ENCODE results near the gene MINK1. TPM values are rescaled to one million over a fixed set of nuclear protein-coding genes. Genes with fewer than 3 reads are reported as not detected.

MINK1 gene
- total and polyA plus RNA-seq, 2 of the 8 experiments (the other 6 are each of a cell fraction or from before 2014, with no cell fraction given) = 26.9 to 77.7 TPM

- Histone ChIP-seq H2AK5ac (ENCODE audit: low read depth, low read length) (no peak overlapping the region), H3K4me1 (replicated peaks in 1 of 4; ENCODE audit: control insufficient read depth in 3 of 4, insufficient read depth in 4 of 4, low read length in 3 of 4) (peaks cover 19 to 44% (median 38%) of the 10 kb centered on the region in 4 experiments), H4K8ac (ENCODE audit: extremely low read depth, insufficient read depth, low read length) (no peak overlapping the region), H4K5ac (ENCODE audit: insufficient read length, low read depth, low read length) (no peak overlapping the region), H3K27ac (ENCODE audit: low read depth, low read length) (no peak overlapping the region), H3K4ac (replicated peaks; ENCODE audit: insufficient read length, low read depth, low read length) (peak overlapping the region; percentile 57), H3K79me1 (ENCODE audit: low read depth, low read length) (peaks cover 14% of the 10 kb centered on the region), H3K27me3 (replicated peaks in 1 of 4; ENCODE audit: control insufficient read depth in 3 of 4, extremely low read depth in 1 of 4, insufficient read depth in 3 of 4, low read length in 3 of 4) (no peaks in the 10 kb centered on the region), H3K4me3 (ENCODE audit: extremely low read depth in 1 of 4, insufficient read depth in 2 of 4, low read depth in 3 of 4, low read length in 4 of 4) (no peak overlapping the region), H3K9ac (replicated peaks in 1 of 4; ENCODE audit: extremely low read depth in 1 of 4, low read depth in 3 of 4, low read length in 3 of 4) (no peak overlapping the region; a peak in 1 of 7 replicates), H3K23me2 (ENCODE audit: low read depth, low read length) (peaks cover 7% of the 10 kb centered on the region; the same call in 1 of the 2 replicates), H4K91ac (replicated peaks; ENCODE audit: insufficient read length, low read length) (peak overlapping the region; percentile 60), H3K56ac (replicated peaks; ENCODE audit: insufficient read length, low read depth, low read length) (no peak overlapping the region), H3K18ac (ENCODE audit: extremely low read depth, low read length) (no peak overlapping the region), H3K23ac (ENCODE audit: insufficient read length) (no peak overlapping the region), H2BK20ac (ENCODE audit: low read length) (no peak overlapping the region), H3K9me3 (ENCODE audit: insufficient read depth in 2 of 2, low read depth in 1 of 2, low read length in 1 of 2) (no peaks in the 10 kb centered on the region), H3K36me3 (ENCODE audit: control insufficient read depth in 2 of 4, insufficient read depth in 4 of 4, low read length in 3 of 4) (no peaks in the 10 kb centered on the region), H3K14ac (ENCODE audit: insufficient read length) (no peak overlapping the region), H2BK15ac (ENCODE audit: low read length) (0 out of 2 replicates have a peak overlapping the region, but pooled peaks have one; percentile 0), H4K20me1 (replicated peaks in 1 of 2; ENCODE audit: control insufficient read depth in 1 of 2, insufficient read depth in 2 of 2, low read length in 2 of 2) (peaks cover 0 to 1% of the 10 kb centered on the region in 2 experiments), H2BK12ac (ENCODE audit: low read depth, low read length) (0 out of 2 replicates have a peak overlapping the region, but pooled peaks have one; percentile 62), H3K79me2 (ENCODE audit: control insufficient read depth in 1 of 2, insufficient read depth in 2 of 2, low read length in 2 of 2) (peaks cover 0 to 42% of the 10 kb centered on the region in 2 experiments; a peak in 3 of 4 replicates), H2BK120ac (replicated peaks; ENCODE audit: low read depth, low read length) (no peak overlapping the region), H3K4me2 (ENCODE audit: insufficient read depth in 1 of 2, low read depth in 2 of 2, low read length in 2 of 2) (peak overlapping the region in 1 of 2 experiments; percentile 1; a peak in 1 of 4 replicates), H2BK5ac (ENCODE audit: low read depth, low read length) (no peak overlapping the region), H2AFZ (ENCODE audit: low read length) (no peak overlapping the region)
- CTCF ChIA-PET (ENCODE audit: partially characterized antibody) = interaction anchor here (0.6 kb wide), 1 partner anchor 106 kb away, joined by 3 read pairs; no protein-coding TSS in a partner anchor
- DNase-seq (ENCODE audit: low read depth in 1 of 2, low spot score in 2 of 2) (no peak), FAIRE-seq (no peak)
- TF ChIP-seq SIX5 (IDR thresholded peaks at IDR 0.05; ENCODE audit: low read depth, low read length) (no peak), CTCF (IDR thresholded peaks at IDR 0.05; ENCODE audit: control extremely low read depth in 1 of 3, insufficient read depth in 1 of 3, low read depth in 1 of 3, low read length in 3 of 3) (no peak)
- POLR2A ChIA-PET (ENCODE audit: partially characterized antibody) = no interaction called here
- WGBS, 2 experiments (ENCODE audit: extremely low coverage in 1 of 2, insufficient coverage in 1 of 2, insufficient read length in 1 of 2, insufficient replicate concordance in 2 of 2, low coverage in 1 of 2, low lambda C conversion rate in 2 of 2, missing lambda C conversion rate in 1 of 2) = 100% methylated on average over 2 of the region's 2 CpGs; no CpG with 5 or more reads in 1 of the 2 experiments
Observed at GRCh38 chr17:4853208-4853671, 20.1 kb downstream of the MINK1 start.
